Measurements from ENCODE around the gene SLC2A14.
"Not testable (repeated sequence)": the region's sequence is repeated elsewhere in the genome, so short reads cannot be mapped to it uniquely, and the experiment has no call there.

SLC2A14 gene

DNA sequence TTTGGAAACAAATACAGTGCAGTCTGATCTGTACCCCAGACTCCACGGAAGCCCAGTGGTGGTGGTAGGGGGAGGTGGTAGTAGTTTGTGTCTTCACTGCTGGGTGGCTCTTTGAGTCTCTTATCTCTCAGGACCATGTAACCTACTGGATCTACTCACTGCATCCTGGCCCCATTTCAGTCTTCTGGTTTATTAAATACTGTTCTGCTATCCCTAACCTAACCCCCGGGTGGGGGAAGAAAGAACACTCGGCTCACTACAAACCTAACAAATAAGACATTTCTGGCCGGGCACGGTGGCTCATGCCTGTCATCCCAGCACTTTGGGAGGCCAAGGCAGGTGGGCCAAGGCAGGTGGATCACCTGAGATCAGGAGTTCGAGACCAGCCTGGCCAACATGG is 39.5 kb downstream of the SLC2A14 start:
- DNase-seq, result not testable (repeated sequence)

DNA sequence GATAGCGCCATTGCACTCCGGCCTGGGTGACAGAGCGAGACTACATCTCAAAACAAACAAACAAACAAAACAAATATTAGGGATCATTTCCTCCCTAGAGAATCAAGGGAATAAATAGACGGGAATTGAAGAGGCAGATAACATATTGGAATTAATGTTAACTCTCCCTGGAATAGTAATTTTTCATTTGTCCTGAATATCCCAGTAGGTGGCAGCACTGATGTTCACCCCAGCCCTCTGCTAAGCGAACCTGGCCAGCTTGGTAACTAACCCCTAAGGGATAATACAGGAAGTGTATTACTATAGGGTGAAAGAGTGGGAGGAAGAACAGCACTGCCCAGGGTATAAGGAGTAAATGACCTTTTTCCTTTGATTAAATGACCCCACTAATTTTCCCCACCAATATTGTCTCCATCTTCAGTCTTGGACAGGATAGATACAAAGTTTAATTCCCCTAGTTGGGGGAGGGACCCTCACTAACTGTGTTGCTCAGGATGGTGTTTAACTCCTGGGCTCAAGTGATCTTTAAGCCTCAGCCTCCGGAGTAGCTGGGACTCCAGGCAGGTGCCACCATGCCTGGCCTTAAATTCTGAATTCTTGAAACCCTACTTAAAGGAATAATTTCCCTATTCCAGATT is 40.5 kb downstream of the SLC2A14 start:
- no peak for DNase-seq

DNA sequence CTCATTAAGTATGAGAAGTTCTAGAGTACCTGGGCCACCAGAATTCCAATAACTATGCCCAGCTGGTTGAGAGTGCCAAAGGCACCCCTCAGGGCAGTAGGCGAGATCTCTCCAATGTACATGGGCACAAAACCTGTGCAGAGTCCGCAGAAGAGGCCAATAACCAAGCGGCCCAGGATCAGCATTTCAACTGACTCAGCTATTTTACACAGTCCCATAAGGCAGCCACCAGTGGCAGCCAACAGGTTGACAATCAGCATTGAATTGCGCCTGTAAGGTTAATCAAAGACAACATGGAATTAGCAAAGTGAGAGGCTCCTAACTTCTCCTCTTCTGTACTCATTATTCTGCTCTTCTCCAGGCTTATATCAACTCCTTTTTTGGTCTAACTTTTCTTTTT is 43.0 kb downstream of the SLC2A14 start:
- not testable (repeated sequence) for DNase-seq

GRCh38 chr12:7825754-7826153 is 47.0 kb downstream of the SLC2A14 start:
- not testable (repeated sequence) for DNase-seq

DNA sequence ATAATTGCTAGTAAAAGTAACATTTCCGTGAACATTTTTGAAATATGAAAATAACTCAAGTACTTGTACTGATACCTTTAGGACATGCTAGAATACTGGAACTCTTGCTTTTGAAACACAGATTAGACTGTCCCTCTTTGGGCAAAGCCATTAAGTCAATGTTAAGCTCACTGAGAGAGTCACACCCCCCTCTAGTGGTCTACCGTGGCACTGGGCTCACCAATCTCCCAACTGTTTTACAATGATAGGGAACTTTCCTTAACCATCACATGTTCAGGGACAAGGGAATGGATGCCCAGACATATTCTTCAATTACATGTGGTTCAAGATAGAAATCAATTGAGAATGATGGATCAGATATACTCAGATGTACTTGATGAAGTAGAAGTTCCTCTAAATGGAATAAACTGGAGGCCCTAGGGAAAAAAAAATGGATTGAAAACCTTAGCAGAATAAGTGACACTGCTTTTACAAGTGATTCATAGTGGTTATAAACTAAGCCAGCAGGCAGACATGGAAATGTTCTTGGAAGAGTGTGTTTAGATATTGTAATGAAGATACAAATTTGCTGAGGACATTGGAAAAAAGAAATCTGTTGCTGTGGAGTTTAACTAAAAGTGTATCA is 65.7 kb downstream of the SLC2A14 start:
- DNase-seq, result peak; percentile 73

DNA sequence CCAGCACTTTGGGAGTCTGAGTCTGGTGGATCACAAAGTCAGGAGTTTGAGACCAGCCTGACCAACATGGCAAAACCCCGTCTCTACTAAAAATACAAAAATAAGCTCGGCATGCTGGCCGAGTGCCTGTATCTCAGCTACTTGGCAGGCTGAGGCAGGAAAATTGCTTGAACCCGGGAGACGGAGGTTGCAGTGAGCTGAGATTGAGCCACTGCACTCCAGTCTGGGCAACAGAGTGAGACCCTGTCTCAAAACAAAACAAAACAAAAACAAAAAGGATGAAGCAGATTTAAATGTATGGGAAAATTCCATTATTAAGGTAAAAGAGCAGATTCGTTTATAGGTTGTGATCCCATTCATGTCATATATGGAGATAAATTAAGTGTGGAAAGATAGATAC is 66.4 kb downstream of the SLC2A14 start:
- not testable (repeated sequence) for DNase-seq

GRCh38 chr12:7801460-7801859 is 71.3 kb downstream of the SLC2A14 start:
- no peak for DNase-seq

- DNase-seq, result not testable (repeated sequence)
Measured at GRCh38 chr12:7798750-7799308, 73.9 kb downstream of the SLC2A14 start.

DNA sequence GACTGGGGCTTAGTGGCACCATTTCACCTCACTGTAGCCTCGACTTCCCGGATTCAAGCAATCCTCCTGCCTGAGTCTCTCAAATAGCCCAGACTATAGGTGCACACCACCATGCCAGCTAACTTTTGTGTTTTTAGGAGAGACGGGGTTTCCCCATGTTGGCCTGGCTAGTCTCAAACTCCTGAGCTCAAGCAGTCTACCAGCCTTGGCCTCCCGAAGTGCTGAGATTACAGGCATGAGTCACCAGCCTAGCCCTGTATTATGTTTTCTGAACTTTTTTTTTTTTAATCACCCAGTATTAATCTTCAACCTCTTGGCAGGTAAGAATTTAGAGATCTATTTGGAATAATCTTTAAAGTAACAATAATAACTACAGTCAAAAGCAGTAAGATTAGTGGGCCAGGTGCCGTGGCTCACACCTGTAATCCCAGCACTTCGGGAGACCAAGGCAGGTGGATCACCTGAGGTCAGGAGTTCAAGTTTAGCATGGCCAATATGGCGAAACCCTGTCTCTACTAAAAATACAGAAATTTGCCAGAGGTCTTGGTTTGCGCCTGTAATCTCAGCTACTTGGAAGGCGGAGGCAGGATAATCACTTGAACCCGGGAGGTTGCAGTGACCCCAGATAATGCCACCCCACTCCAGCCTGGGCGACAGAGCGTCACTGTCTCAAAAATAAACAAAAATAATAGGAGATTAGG is 74.9 kb downstream of the SLC2A14 start:
- no peak for DNase-seq

DNA sequence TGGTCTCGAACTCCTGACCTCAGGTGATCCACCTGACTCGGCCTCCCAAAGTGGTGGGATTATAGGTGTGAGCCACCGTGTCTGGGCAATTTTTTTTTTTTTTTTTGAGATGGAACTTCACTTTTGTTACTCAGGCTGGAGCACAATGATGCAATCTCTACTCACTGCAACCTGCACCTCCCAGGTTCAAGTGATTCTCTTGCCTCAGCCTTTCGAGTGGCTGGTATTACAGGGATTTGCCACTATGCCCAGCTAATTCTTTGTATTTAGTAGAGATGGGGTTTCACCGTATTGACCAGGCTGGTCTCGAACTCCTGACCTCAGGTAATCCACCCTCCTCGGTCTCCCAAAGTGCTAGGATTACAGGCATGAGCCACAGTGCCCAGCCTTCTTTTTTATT is 75.4 kb downstream of the SLC2A14 start:
- not testable (repeated sequence) for DNase-seq

DNA sequence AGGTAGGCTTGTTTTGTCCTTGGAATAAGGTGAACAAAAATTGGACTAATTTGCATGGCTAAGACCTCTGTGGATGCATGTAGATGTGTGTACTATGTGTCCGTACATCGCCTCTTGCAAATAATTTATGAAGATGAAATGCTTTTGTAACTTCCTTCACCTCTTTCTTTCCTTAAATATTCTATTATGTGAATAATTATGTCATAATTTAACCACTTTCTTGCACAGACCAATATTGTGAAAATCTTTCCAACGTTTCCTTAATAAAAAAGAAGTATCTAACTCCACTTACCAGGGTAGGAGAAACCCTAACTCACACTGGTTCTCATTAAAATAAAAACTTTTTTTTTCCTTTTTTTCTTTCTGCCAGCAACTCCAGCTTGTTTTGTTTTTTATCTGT is 79.5 kb downstream of the SLC2A14 start:
- no peak for DNase-seq

- DNase-seq, result not testable (repeated sequence)
Measured at GRCh38 chr12:7788884-7789528, 83.7 kb downstream of the SLC2A14 start, which contains the start of gene NANOG. Gene NANOG, plus strand, starts transcription at chr12:7789402. Its CDS starts 213 bp downstream, at chr12:7789615.

DNA sequence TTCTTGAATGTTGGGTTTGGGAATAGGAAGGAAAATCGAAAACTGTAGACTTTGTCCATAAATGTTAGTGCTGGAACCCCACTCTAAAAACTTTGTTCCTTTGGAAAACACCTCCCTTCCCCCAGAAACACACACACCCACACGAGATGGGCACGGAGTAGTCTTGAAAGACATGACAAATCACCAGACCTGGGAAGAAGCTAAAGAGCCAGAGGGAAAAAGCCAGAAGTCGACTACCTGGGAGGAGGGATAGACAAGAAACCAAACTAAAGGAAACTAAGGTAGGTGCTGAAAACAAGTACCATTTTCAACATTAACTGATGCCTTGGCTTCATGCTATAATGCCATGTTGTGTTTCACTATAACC is 84.4 kb downstream of the SLC2A14 start:
- DNase-seq, result no peak

DNA sequence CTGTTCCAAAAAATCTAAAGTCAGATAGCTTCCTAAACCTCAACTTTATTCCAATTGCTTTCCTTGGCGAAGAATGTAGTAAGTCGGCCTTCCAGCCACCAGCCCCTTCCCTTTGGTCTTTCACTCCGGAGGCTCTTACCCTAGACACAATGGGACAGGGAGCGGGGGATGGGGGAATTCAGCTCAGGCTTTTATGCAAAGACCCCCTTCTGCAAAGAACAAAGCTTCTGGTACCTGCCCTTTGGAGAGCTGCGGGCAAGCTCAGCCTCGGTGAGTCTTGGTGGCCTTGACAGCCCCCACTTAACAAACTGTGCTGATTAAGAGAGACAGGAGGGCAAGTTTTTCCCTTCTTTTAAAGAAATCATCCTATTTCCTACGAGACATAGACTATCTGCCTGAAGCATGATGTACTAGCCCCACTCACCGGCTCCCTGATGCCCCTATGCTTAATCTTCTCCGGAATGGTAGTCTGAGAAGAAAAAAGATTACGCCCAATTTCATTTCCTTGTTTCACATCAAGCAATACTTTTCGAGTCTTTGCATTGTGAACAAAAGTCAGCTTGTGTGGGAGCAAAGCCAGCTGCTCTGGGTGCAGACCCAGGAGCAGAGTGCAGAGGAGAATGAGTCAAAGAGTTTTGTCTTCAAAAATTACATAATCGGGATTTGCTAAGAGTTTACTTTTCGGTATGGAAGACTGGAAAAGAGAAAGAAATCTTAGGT is 85.0 kb downstream of the SLC2A14 start:
- no peak for DNase-seq

DNA sequence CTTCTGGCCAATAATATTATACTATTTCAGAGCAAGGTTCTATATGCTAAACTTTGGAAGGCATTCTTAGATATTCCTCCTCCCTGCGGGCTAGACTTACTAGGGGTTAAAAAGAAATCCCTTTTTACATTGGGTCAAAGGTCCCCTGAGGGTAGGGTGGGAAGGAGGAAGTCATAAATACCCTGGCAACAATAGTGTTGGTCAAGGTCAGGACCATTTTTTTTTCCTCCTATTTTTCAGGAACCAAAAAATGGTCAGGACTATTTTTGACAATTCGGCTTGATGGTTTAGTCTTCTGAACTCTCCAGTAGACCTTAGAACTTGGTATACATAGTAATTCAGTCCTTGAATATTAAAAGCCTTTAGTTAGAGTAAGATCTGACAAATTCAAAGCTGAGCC is 88.0 kb downstream of the SLC2A14 start:
- no peak for DNase-seq

DNA sequence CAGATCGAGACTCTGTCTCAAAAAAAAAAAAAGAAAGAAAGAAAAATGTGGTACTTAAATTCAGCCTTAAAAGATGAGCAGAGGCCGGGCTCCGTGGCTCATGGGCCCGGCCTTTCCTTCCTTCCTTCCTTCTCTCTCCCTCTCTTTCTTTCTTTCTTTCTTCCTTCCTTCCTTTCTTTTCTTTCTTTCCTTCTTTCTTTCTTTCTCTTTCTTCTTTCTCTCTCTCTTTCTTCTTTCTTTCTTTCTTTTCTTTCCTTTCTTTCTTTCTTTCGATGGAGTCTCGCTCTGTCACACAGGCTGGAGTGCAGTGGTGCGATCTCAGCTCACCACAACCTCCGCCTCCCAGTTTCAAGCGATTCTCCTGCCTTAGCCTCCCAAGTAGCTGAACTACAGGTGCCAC is 89.3 kb downstream of the SLC2A14 start:
- not testable (repeated sequence) for DNase-seq

DNA sequence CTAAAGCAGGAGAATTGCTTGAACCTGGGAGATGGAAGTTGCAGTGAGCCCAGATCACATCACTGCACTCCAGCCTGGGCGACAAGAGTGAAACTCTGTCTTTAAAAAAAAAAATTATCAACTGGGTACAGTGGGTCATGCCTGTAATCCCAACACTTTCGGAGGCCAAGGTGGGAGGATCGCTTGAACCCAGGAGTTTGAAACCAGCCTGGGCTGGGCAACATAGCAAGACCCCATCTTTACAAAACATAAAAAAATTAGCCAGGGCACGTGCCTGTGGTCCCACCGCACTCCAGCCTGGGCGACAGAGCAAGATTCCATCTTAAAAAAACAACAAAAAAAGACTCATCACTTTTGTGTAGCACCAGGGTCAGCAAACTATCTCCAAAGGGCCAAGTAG is 90.7 kb downstream of the SLC2A14 start:
- DNase-seq, result no peak

DNA sequence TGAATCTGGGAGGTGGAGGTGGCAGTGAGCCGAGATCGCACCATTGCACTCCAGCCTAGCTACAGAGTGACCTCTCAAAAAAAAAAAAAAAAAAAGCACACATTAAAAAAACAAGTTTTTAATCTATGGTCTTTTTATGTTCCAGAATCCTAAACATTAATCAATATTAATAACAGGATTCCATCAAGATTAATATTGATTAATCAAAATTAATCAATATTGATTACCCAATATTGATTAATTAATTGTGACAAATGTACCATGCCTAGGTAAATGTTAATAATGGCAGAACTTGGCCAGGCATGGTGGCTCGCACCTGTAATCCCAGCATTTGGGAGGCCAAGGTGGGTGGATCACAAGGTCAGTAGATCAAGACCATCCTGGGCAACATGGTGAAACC is 91.4 kb downstream of the SLC2A14 start:
- DNase-seq, result no peak

DNA sequence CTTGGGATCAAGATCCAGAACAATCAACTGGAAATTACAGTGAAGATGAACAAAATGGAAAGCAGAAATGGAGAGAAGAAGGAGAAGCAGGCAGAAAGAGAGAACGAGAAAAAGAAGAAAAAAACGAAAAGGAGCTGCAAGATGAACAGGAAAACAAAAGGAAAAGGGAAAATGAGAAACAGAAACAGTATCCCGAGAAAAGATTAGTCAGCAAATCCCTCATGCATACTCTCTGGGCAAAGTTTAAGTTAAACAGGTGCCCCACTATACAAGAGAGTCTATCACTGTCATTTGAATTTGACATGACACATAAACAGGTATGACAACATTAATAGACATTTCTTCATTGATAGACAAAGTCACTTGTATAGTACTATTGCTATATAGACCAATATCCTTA is 102.7 kb downstream of the SLC2A14 start:
- no peak for DNase-seq
